ENCODE results near the gene HSD17B2. TPM values are rescaled to one million over a fixed set of nuclear protein-coding genes. Genes with fewer than 3 reads are reported as not detected.
A peak's percentile ranks its signal among the peaks of the same experiment; 100 is the strongest.

Gene HSD17B2
- total and polyA plus RNA-seq, 2 of the 4 experiments (the other 2 are of a cell fraction), result 0.12 to 0.18 TPM

- TF ChIP-seq RCOR1 (IDR thresholded peaks at IDR 0.05; ENCODE audit: insufficient replicate concordance, low read length) (no peak), ELK1 (IDR thresholded peaks at IDR 0.05; ENCODE audit: borderline replicate concordance, low read depth, low read length) (no peak)
Measured at GRCh38 chr16:82044585-82044911, 9.5 kb downstream of the HSD17B2 start (continued).

DNA sequence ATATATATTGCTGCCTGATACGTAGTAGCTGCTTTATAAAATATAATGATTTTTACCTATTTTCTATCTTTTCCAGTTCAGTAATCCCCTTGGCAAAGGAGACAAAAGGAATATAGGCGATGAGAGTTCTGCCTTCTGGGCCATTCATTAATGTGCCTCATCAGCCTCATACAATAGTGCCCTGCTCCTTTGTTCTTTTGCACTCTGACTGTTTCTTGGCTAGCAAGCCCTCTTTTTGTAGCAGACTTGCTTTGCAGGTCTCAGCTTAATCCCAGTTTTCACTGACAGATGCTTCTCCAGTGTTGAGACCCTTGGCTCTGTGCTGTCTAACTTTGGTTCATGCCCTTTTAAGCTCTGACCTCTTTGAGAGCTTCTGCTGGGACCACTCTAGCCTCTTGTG, 10.4 kb downstream of the HSD17B2 start:
- Histone ChIP-seq H3K23ac (ENCODE audit: low read depth, low read length) (no peak overlapping the region), H4K5ac (ENCODE audit: low read depth, low read length) (peak overlapping the region; percentile 95), H3K36me3 (ENCODE audit: control insufficient read depth, insufficient read depth, low read length) (no peaks in the 10 kb centered on the region), H2AK9ac (replicated peaks; ENCODE audit: low read depth, low read length, poor library complexity) (no peak overlapping the region), H2BK5ac (ENCODE audit: low read depth, low read length, poor library complexity, severe bottlenecking) (no peak overlapping the region), H3K4me2 (ENCODE audit: low read depth, low read length) (no peak overlapping the region), H4K8ac (ENCODE audit: low read depth in 2 of 2, low read length in 2 of 2) (peak overlapping the region in 1 of 2 experiments; percentile 39; a peak in 1 of 4 replicates), H3K18ac (ENCODE audit: low read depth, low read length) (peak overlapping the region; percentile 97), H2AFZ (replicated peaks; ENCODE audit: low read length, poor library complexity) (no peak overlapping the region), H3K9ac (ENCODE audit: low read depth, low read length) (no peak overlapping the region), H4K20me1 (ENCODE audit: insufficient read depth, low read length) (no peaks in the 10 kb centered on the region), H4K91ac (ENCODE audit: insufficient read depth, low read depth, low read length) (peak overlapping the region; percentile 36; the same call in 1 of the 2 replicates), H3K27me3 (ENCODE audit: control insufficient read depth, insufficient read depth, low read length) (peaks cover 3% of the 10 kb centered on the region; the same call in 1 of the 2 replicates), H3K14ac (replicated peaks; ENCODE audit: low read depth, low read length) (peak overlapping the region; percentile 56; the same call in 1 of the 2 replicates), H3K9me3 (ENCODE audit: control insufficient read depth, insufficient read depth, low read length) (no peaks in the 10 kb centered on the region), H2BK15ac (ENCODE audit: low read depth, low read length) (peak overlapping the region; percentile 27; the same call in 1 of the 3 replicates), H2BK120ac (ENCODE audit: low read depth, low read length) (peak overlapping the region; percentile 57), H2BK20ac (ENCODE audit: low read depth, low read length) (peak overlapping the region; percentile 0; the same call in 1 of the 2 replicates), H3K56ac (ENCODE audit: extremely low read depth, insufficient read depth, low read length) (no peak overlapping the region), H3K4me1 (ENCODE audit: control insufficient read depth, insufficient read depth, low read length) (peaks cover 13% of the 10 kb centered on the region), H3K27ac (ENCODE audit: insufficient read depth, low read length) (peak overlapping the region; percentile 20; the same call in 1 of the 2 replicates), H3K4ac (ENCODE audit: low read depth, low read length) (no peak overlapping the region), H3K4me3 (ENCODE audit: insufficient read depth, low read depth, low read length) (no peak overlapping the region), H3K79me1 (ENCODE audit: low read depth in 1 of 2, low read length in 2 of 2) (no peaks in the 10 kb centered on the region), H2AK5ac (ENCODE audit: low read depth, low read length) (no peak overlapping the region; the same call in 1 of the 2 replicates), H3K9me1 (ENCODE audit: insufficient read depth, low read length) (no peaks in the 10 kb centered on the region; the same call in 1 of the 2 replicates)
- TF ChIP-seq NFE2L2 (IDR thresholded peaks at IDR 0.05; ENCODE audit: low read depth, low read length), result no peak
- no peak for TF ChIP-seq POLR2A (IDR thresholded peaks at IDR 0.05; ENCODE audit: low read depth, low read length)
- TF ChIP-seq FOS (IDR thresholded peaks at IDR 0.05; ENCODE audit: low read depth, low read length), result no peak
- TF ChIP-seq, protein P1, sequence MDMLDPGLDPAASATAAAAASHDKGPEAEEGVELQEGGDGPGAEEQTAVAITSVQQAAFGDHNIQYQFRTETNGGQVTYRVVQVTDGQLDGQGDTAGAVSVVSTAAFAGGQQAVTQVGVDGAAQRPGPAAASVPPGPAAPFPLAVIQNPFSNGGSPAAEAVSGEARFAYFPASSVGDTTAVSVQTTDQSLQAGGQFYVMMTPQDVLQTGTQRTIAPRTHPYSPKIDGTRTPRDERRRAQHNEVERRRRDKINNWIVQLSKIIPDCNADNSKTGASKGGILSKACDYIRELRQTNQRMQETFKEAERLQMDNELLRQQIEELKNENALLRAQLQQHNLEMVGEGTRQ (IDR thresholded peaks at IDR 0.05; ENCODE audit: low read depth, low read length), result no peak
- TF ChIP-seq MAZ (IDR thresholded peaks at IDR 0.05; ENCODE audit: borderline replicate concordance, low read depth, low read length), result no peak
- TF ChIP-seq ELK1 (IDR thresholded peaks at IDR 0.05; ENCODE audit: borderline replicate concordance, low read depth, low read length), result no peak
- TF ChIP-seq RAD21 (IDR thresholded peaks at IDR 0.05; ENCODE audit: low read length), result no peak
- no peak for TF ChIP-seq RCOR1 (IDR thresholded peaks at IDR 0.05; ENCODE audit: insufficient replicate concordance, low read length)
- no peak for TF ChIP-seq RFX5 (IDR thresholded peaks at IDR 0.05; ENCODE audit: low read depth, low read length)
- DNase-seq, result no peak
- dilution Hi-C loops (cut with HindIII; ENCODE audit: low sequenced_read_pairs, unreplicated experiment), result no loop called here
- intact Hi-C loops (cut with micrococcal nuclease), result loop anchor here (2.0 kb wide), 1 partner anchor 17 kb away; no protein-coding TSS in a partner anchor
- BruUV-seq (replicated peaks), result no TSS peak
- WGBS, 2 experiments (ENCODE audit: extremely low coverage in 2 of 2, insufficient read length in 1 of 2), result no CpG with 5 or more reads among the region's 2 CpGs
- in situ Hi-C loops (cut with MboI; ENCODE audit: low sequenced_read_pairs), result no loop called here
- ATAC-seq (ENCODE audit: low read depth), result no peak
- ChIA-PET POLR2A (ENCODE audit: unreplicated experiment) (no interaction called here), CTCF (no interaction called here)

Measured in IMR-90 (cell line).